HG03457 (cell line): ENCODE data around the gene LRCH4.
A peak's percentile ranks its signal among the peaks of the same experiment; 100 is the strongest.
"Not testable (repeated sequence)": the region's sequence is repeated elsewhere in the genome, so short reads cannot be mapped to it uniquely, and the experiment has no call there.

Experiments used
- ATAC-seq: cut with Tn5 transposase; IDR thresholded peaks from one replicate; pipeline ENCODE4 v1.9.1; 2021; ENCODE audit warnings: moderate number of reproducible peaks; ENCODE audit not compliant: unreplicated experiment

Gene LRCH4

DNA sequence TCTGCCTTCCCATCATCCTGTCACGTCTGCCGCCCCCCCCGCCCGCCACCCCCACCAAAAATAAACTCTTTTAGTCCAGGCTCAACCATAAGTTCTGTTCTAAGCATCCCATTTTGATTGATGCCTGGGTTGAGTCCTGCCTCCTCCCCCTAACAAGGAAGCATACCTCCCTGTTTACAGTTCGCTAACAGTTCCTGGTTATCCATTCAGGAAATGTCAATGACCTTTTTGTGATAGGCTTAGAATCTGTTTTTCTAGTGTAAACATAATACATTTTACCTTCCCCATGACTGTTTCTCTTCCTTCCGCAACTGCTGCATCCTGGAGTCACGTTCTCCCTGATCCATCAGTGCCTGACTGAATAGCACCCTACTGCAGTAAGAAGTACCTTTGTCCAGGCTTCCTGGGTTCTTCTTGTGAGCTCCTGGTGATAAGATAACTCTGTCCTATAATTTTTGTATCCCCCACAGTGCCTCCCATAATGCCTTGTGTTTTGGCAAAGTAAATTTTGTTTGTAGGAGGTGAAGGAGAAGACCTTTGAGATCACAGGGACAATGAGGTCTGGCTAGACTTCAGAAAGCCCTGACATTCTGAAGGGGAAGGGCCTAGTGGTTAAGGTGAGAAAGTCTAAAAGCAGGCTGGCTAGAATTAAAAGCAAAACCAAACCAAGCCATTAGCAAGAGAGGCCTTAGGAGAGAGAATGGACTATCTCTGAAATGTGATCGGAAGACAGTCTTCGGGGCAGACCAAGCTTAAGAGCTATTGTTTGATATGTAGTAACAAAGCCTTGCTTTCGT is 39.6 kb downstream of the LRCH4 start:
- no peak for ATAC-seq

DNA sequence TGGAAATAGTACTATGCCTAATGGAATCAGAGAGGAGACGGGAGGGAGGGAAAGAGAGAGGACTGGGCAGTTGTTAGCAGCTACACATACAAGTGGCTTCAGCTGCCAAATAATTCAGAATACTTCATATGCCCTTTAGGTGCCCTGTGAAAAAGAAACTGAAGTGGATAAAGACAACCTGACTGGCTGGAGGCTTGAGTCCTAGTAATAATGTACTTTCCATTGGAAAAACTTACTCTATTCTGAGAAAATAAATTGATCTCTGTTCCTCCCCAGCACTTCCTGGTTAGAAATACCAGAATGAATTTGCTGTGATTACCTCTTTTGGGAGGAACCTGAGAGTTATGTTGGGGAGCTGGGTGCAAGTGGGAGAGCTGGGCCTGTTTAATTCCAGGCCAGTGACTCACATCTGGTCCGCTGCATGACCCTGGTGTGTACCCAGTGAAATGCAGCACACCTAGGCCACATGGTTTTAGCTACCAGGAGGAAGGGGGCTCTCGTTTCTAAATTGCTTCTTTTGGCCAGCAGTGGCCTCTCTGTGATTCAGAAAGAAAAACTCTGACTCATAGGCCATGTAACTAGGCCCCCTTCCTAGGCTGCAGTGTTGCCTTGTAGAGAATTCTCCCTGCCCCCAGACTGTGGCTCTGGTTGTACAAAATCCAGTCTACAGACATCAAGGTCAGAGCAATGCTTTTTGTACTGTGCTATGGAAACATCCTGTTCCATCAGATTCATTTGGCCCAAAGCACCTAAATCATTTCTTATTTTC is 40.4 kb downstream of the LRCH4 start:
- ATAC-seq, result no peak

DNA sequence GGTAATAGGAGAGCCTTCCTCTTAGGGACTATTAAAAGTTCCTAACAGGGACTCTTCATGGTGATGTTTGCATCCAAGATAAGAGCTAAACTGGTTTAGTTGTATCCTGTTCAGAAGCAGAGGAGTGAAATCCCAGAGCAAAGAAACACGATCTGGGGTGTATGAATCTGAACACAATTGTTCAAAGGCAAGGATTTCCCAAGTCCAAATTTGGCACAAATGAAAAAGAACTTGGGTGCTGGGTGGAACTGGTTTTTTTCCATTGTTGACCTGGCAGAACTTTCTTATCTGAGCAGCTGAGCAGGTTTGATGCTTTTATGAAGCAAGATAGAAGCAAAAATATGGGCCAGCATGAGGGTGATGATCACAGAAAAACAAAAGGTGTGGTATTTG is 41.0 kb downstream of the LRCH4 start:
- ATAC-seq, result no peak

DNA sequence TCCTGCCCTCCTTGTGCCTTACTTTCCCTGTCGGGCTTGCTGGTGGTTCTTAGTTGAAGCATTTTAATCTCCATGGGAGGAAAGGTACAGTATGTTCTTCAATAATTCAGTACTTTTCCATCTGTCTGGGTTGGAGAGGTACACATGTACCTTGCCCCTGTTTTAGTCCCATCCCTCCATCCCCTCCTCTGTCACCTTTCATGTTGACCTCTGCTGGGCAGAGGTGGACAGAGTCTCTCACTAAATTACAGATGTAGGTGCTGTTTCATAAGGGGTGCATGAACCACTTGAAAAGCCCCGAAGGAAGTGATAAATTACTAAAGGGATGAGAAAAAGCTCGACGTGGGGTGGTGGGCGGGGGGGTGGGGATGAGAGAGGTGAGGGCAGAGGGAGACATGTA is 41.5 kb downstream of the LRCH4 start:
- ATAC-seq, result no peak

DNA sequence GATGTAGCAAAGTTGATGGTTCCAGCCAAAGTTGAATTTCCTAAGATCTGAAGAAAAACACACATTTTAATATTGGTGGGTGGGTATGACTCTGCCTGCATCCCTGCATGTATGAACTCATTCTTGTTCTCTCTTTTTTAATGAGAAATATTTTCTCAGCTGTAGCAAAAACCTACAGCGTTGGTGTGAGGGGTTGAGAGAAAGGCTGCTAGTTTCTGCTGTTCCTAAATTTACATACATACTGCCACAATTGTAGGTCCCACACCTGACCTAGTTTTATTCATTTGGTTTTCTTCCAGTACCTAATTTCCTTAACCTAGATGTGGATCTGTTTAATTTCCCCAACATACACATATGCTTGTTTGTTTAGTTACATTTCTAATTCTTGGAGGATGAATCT is 42.3 kb downstream of the LRCH4 start:
- no peak for ATAC-seq

DNA sequence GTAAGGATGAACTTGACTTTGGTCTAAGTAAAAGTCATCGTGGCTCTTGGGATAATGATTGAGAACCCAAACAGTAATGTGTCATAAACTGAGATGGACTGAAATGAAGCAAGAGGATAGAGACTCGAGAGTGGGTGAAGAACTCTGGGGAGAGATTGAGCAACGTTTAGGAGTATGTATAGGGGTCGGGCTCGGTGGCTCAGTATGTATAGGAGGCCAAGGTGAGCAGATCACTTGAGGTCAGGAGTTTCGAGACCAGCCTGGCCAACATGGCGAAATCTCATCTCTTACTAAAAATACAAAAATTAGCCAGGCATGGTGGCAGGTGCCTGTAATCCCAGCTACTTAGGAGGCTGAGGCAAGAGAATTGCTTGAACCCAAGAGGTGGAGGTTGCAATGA is 44.6 kb downstream of the LRCH4 start:
- not testable (repeated sequence) for ATAC-seq

DNA sequence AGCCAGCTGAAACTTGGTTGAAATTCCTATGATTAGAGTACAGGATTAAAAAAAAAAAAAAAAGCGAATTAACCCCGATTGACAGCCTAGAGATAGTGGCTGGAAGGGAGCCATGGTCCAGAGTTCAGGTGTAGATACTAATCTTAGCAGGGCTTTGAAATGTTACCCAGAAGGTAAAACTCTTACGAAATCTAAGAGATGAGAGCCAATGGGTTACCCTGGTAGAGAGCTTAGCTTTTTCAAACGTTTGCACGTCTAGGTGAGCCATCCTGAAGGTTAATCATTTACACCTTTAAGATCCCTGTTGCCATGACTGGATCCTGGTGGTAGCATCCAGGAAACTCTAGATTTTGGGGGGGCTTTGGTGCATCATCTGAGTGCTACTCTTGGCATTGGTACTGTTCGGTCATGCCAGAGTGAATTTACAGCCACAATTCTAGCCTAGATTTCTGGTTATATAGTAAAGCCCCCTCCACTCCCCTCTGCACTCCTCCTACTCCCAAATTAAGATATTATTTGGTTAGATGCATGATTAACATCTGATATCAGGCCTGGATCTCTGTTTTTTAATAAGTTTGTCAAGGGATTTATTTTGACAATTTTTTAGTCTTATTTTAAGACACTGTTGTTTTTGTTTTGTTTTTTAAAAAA is 45.7 kb downstream of the LRCH4 start:
- ATAC-seq, result no peak

DNA sequence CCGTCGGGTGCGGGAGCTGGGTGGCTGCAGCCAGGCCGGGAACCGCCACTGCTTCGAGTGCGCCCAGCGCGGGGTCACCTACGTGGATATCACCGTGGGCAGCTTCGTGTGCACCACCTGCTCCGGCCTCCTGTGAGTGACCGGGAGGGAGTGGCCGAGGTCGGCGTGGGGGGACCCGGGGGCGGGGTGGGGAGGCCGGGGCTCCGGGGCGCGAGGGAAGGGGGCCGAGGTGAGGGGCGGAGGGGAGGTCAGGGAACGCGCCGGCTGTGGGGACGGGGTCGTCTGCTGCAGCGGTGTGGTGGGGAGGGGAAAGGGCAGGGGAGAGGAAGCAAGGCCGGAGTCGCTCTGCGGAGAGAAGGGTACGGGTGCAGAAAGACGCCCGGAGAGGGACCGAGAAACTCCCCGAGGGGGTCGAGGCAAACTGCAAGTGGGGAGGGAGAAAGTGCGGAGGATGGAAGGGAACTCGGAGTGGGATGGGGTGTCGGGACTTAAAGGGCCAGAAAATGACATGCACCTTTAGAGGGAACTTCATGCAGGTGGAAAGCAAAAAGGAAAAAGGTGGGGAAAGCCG is 46.4 kb downstream of the LRCH4 start:
- ATAC-seq, result no peak

DNA sequence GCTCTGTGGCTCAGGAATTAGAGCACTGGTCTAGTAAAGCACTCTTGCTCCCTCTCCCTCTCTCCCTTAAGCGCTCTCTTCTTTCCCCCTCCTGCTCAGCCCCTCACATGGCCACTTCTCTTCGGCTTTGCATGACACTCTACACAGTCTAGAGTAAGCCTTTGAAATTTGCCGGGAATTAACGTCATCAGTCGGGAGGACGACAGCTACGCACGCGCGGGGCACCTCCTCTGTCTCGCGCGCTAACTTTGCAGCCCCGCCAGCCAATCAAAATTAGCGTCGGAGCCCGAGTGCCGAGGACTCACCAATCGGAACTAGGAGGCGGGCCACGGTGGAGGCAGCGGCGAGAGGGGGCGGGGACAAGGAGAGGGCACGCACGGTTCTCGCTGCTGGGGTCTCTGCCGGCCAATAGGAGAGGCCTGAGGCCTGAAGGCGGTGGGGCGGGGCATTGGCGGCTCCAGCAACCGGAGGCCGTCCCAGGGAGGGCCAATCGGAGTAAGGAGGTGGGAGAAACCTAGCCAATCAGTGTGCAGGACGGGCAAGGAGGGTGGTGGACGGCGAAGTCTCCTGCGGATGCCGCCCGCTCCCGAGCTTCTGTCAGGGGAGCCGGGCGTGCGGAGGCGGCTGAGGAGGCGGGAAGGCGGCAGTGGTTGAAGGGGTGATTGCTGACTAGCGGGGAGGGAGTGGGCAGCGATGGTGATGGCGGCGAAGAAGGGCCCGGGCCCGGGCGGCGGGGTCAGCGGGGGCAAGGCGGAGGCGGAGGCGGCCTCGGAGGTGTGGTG is 47.1 kb downstream of the LRCH4 start, which contains the start of gene AGFG2:
AGFG2 (plus strand) TSS at position 550 of the 782 bp plus-strand sequence; CDS start at position 694, 144 bp downstream.
- ATAC-seq, result peak; percentile 92

DNA sequence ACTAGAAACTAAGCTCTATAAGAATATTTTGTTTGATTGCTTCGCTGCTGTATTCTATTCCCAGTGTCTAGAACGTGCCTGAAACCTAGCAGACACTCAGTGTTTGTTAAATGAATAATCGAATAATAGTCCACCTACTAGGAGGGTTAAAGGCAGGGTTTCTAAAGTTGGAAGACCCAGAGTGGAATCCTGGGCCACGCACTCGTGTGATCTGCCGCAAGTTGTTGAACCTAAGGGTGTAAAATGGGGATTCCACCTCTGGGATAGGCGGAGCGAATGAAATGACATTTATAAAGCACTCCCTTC is 47.6 kb downstream of the LRCH4 start:
- no peak for ATAC-seq

DNA sequence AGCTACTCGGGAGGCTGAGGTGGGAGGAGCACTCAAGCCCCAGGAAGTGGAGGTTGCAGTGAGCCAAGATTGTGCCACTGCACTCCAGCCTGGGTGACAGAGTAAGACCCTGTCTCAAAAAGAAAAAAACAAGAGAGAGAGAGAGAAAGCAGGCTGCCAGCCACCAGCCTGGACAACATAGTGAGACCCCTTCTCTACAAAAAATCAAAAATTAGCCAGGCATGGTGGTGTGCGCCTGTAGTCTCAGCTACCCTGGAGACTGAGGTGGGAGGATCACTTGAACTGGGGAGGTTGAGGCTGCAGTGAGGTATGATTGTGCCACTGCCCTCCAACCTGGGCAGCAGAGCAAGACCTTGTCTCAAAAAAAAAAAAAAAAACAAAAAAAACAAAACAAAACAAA is 49.2 kb downstream of the LRCH4 start:
- not testable (repeated sequence) for ATAC-seq

DNA sequence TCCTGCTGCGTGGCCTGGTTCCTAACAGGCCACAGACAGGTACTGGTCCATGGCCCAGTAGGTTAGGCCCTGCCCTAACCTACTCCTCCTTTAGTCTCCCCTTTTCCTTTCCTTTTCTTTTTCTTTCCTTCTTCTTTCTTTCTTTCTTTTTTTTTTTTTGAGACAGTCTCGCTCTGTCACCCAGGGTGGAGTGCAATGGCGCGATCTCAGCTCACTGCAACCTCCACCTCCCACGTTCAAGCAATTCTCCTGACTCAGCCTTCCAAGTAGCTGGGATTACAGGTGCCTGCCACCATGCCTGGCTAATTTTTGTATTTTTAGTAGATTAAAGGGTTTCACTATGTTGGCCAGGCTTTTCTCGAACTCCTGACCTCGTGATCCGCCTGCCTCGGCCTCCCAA is 49.9 kb downstream of the LRCH4 start:
- not testable (repeated sequence) for ATAC-seq

DNA sequence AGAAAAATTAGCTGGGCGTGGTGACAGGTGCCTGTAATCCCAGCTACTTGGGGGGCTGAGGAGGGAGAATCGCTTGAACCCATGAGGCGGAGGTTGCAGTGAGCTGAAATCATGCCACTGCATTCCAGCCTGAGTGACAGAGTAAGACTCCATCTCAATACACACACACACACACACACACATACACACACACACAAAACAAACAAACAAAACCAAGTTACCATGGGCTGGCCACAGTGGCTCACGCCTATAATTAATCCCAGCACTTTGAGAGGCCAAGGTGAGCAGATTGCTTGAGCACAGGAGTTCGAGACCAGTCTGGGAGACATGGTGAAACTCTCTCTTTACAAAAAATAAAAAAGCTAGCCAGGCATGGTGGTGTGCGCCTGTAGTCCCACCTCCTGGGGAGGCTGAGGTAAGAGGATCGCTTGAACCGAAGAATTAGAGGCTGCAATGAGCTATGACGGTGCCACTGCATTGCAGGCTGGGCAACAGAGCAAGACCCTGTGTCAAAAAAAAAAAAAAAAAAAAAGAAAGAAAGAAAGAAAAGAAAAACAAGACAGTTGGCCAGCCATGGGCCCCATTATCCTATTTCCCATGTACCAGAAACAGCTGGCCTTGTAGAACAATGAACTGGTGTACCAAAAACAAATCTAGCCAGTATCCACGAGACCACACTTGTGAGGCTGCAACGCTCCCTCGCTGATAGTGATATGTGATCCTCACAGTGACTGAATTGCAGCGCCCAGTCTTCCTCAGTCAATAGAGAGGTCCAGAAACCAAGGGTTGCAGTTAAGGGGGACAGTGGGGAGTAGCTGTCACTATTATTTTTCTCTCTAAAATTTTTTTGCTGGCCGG is 53.5 kb downstream of the LRCH4 start:
- no peak for ATAC-seq

DNA sequence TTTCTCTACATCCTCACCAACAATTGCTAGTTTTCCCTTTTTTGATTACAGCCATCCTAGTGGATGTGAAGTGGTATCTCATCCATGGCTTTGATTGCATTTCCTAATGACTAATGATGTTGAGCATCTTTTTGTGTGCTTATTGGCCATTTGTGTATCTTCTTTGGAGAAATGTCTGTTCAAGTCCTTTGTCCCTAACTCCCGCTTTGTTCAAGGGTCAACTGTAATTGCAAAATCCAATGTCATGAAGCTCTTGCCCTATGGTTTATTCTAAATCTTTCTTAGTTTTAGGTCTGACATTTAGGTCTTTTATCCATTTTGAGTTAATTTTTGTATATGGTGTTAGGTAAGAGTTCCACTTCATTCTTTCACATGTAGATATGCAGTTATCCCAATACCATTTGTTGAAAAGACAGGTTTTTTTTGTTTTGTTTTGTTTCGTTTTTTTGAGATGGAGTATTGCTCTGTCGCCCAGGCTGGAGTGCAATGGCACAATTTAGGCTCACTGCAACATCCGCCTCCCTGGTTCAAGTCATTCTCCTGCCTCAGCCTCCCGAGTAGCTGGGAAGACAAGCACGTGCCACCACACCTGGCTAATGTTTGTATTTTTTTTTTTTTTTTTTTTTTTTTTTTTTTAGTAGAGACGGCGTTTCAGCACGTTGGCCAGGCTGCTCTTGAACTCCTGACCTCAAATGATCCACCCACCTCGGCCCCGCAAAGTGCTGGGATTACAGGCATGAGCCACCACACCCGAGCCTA is 57.6 kb downstream of the LRCH4 start:
- ATAC-seq, result not testable (repeated sequence)
